ENCODE results near the gene AHDC1. TPM values are rescaled to one million over a fixed set of nuclear protein-coding genes. Genes with fewer than 3 reads are reported as not detected.
"Not testable (repeated sequence)": the region's sequence is repeated elsewhere in the genome, so short reads cannot be mapped to it uniquely, and the experiment has no call there.

The AHDC1 gene
- total RNA-seq, 1 donor from 2014 or later, result 10.8 TPM

GRCh38 chr1:27552911-27553420 lies 51.0 kb downstream of the AHDC1 start:
- no peak for DNase-seq (ENCODE audit: low spot score)

GRCh38 chr1:27551953-27552312 lies 52.0 kb downstream of the AHDC1 start:
- DNase-seq (ENCODE audit: low spot score), result no peak

GRCh38 chr1:27551170-27551952 lies 52.6 kb downstream of the AHDC1 start:
- no peak for DNase-seq (ENCODE audit: low spot score)

- DNase-seq (ENCODE audit: low spot score), result no peak
Observed at GRCh38 chr1:27550510-27551169, 53.3 kb downstream of the AHDC1 start.

- DNase-seq (ENCODE audit: low spot score), result no peak
Observed at GRCh38 chr1:27549807-27550408, 54.0 kb downstream of the AHDC1 start.

GRCh38 chr1:27548858-27549719 lies 54.9 kb downstream of the AHDC1 start:
- no peak for DNase-seq (ENCODE audit: low spot score)

GRCh38 chr1:27548136-27548853 lies 55.6 kb downstream of the AHDC1 start:
- DNase-seq (ENCODE audit: low spot score), result no peak

- DNase-seq (ENCODE audit: low spot score), result no peak
Observed at GRCh38 chr1:27547220-27548116, 56.5 kb downstream of the AHDC1 start.

- no peak for DNase-seq (ENCODE audit: low spot score)
Observed at GRCh38 chr1:27545876-27546275, 58.1 kb downstream of the AHDC1 start.

- peak; percentile 97 for DNase-seq (ENCODE audit: low spot score)
Observed at GRCh38 chr1:27545271-27545670, 58.7 kb downstream of the AHDC1 start.

GRCh38 chr1:27544834-27545233 lies 59.1 kb downstream of the AHDC1 start:
- no peak for DNase-seq (ENCODE audit: low spot score)

- DNase-seq (ENCODE audit: low spot score), result no peak
Observed at GRCh38 chr1:27543284-27543683, 60.7 kb downstream of the AHDC1 start.

- peak; percentile 76 for DNase-seq (ENCODE audit: low spot score)
Observed at GRCh38 chr1:27542463-27543273, 61.3 kb downstream of the AHDC1 start.

- no peak for DNase-seq (ENCODE audit: low spot score)
Observed at GRCh38 chr1:27539901-27540861, 63.8 kb downstream of the AHDC1 start.

GRCh38 chr1:27538793-27539192 lies 65.2 kb downstream of the AHDC1 start:
- DNase-seq (ENCODE audit: low spot score), result peak; percentile 68

- DNase-seq (ENCODE audit: low spot score), result not testable (repeated sequence)
Observed at GRCh38 chr1:27538305-27538676, 65.7 kb downstream of the AHDC1 start.

GRCh38 chr1:27536767-27537166 lies 67.2 kb downstream of the AHDC1 start:
- DNase-seq (ENCODE audit: low spot score), result peak; percentile 93
